CD4-positive, alpha-beta T cell treated with Interleukin-6 for 4 hours (primary cell): ENCODE results near the gene HAPLN3.
A peak's percentile ranks its signal among the peaks of the same experiment; 100 is the strongest.
"Not testable (repeated sequence)": the region's sequence is repeated elsewhere in the genome, so short reads cannot be mapped to it uniquely, and the experiment has no call there.

Experiments
- DNase-seq: peaks from one replicate; pipeline ENCODE4 v3.0.0-alpha.2; 2020; ENCODE audit warnings: mixed read lengths

HAPLN3 gene

GRCh38 chr15:88894819-88895767 is at the start of gene HAPLN3:
Gene HAPLN3 (minus strand): TSS chr15:88895544. CDS start chr15:88887298, 8,246 bp downstream.
- DNase-seq: peak; percentile 66

- no peak for DNase-seq
Observed at GRCh38 chr15:88940110-88940675, 44.8 kb upstream of the HAPLN3 start.

GRCh38 chr15:88939486-88939806 is 44.1 kb upstream of the HAPLN3 start:
- DNase-seq: no peak

- no peak for DNase-seq
Observed at GRCh38 chr15:88938802-88939485, 43.6 kb upstream of the HAPLN3 start.

GRCh38 chr15:88934449-88934848 is 39.1 kb upstream of the HAPLN3 start:
- not testable (repeated sequence) for DNase-seq

- no peak for DNase-seq
Observed at GRCh38 chr15:88932875-88933330, 37.6 kb upstream of the HAPLN3 start.

GRCh38 chr15:88932271-88932874 is 37.0 kb upstream of the HAPLN3 start:
- no peak for DNase-seq

GRCh38 chr15:88930579-88930978 is 35.2 kb upstream of the HAPLN3 start:
- no peak for DNase-seq

GRCh38 chr15:88929358-88930098 is 34.2 kb upstream of the HAPLN3 start:
- DNase-seq: not testable (repeated sequence)

- DNase-seq: not testable (repeated sequence)
Observed at GRCh38 chr15:88928192-88928591, 32.8 kb upstream of the HAPLN3 start.

- not testable (repeated sequence) for DNase-seq
Observed at GRCh38 chr15:88925648-88926047, 30.3 kb upstream of the HAPLN3 start.

- DNase-seq: not testable (repeated sequence)
Observed at GRCh38 chr15:88920892-88921435, 25.6 kb upstream of the HAPLN3 start.

GRCh38 chr15:88920186-88920891 is 25.0 kb upstream of the HAPLN3 start:
- DNase-seq: no peak

- DNase-seq: no peak
Observed at GRCh38 chr15:88918738-88919137, 23.4 kb upstream of the HAPLN3 start.

- no peak for DNase-seq
Observed at GRCh38 chr15:88917760-88918159, 22.4 kb upstream of the HAPLN3 start.

- DNase-seq: no peak
Observed at GRCh38 chr15:88915354-88915753, 20.0 kb upstream of the HAPLN3 start.

- DNase-seq: no peak
Observed at GRCh38 chr15:88913850-88914169, 18.5 kb upstream of the HAPLN3 start.

GRCh38 chr15:88913017-88913849 is 17.9 kb upstream of the HAPLN3 start, which contains the start of gene MFGE8:
Gene MFGE8 (minus strand): TSS chr15:88913379. CDS start chr15:88913319, 60 bp downstream.
- peak; percentile 80 for DNase-seq

- DNase-seq: no peak
Observed at GRCh38 chr15:88912500-88912921, 17.2 kb upstream of the HAPLN3 start.

- DNase-seq: no peak
Observed at GRCh38 chr15:88911766-88912118, 16.4 kb upstream of the HAPLN3 start.
